Adrenal gland (tissue), 12 donors: ENCODE data around the gene ATP6V1C2. TPM values are rescaled to one million over a fixed set of nuclear protein-coding genes. Genes with fewer than 3 reads are reported as not detected.
A peak's percentile ranks its signal among the peaks of the same experiment; 100 is the strongest.

Source experiments
- DNase-seq, 7 donors: peaks; one replicate each; pipeline ENCODE4 v3.0.0-alpha.2; 2019 to 2020
- H3K27ac ChIP-seq, 5 donors: fragments of 200-600 bp; sonication (generic) in 4 of 5; 1 replicate in 3 of 5; 2 replicates in 2 of 5; pipeline versions ENCODE4 v1.5.1 to v1.8.0; 2016 to 2020; ENCODE audit warnings: mild to moderate bottlenecking in 1 of 5
- H3K27me3 ChIP-seq: fragments of 200-600 bp; 2 replicates; pipeline ENCODE4 v1.8.0; 2021
- H3K36me3 ChIP-seq, 2 donors: fragments of 200-600 bp; replicated peaks in 1 of 2; 1 replicate in 1 of 2; 2 replicates in 1 of 2; pipeline versions ENCODE4 v1.5.1 to v1.8.0; 2018 to 2022
- H3K4me1 ChIP-seq, 2 donors: fragments of 200-600 bp; replicated peaks in 1 of 2; 1 replicate in 1 of 2; 2 replicates in 1 of 2; pipeline versions ENCODE4 v1.5.1 to v1.8.0; 2018 to 2021
- H3K4me3 ChIP-seq, 4 donors: fragments of 200-600 bp; sonication (generic) in 3 of 4; one replicate each; pipeline ENCODE4 v1.5.1; 2016 to 2018
- H3K9me3 ChIP-seq, 3 donors: fragments of 200-600 bp; sonication (generic) in 1 of 3; replicated peaks in 1 of 3; 1 replicate in 2 of 3; 2 replicates in 1 of 3; pipeline versions ENCODE4 v1.5.1 to v1.8.0; 2016 to 2021
- CTCF ChIP-seq, 6 experiments: fragments of 450-650 bp in 4 of 6; fragments of 200-600 bp in 2 of 6; sonication (generic) in 1 of 6; IDR thresholded peaks; 1 replicate in 5 of 6; 2 replicates in 1 of 6; pipeline versions ENCODE4 v1.5.1 to v1.8.0; 2016 to 2021; ENCODE audit warnings: antibody characterized with exemption in 6 of 6, mild to moderate bottlenecking in 2 of 6, moderate library complexity in 1 of 6
- POLR2A ChIP-seq, 2 donors: fragments of 450-650 bp; IDR thresholded peaks; one replicate each; pipeline ENCODE4 v1.6.1; 2017; ENCODE audit warnings: antibody characterized with exemption in 2 of 2, mild to moderate bottlenecking in 2 of 2, moderate library complexity in 1 of 2
- WGBS, 4 donors: extraction: QIAGEN DNeasy Blood & Tissue Kit in 2 of 4; methylation state at CpG; one replicate each; pipeline versions ENCODE4 v1.1.5 to v1.1.7; 2013 to 2017; 5-methylcytosine and 5-hydroxymethylcytosine counted together
- intact Hi-C, 2 donors: fragments of 100-400 bp; cut with DNase I; formaldehyde crosslinking; loops; one replicate each; pipeline versions ENCODE4 v1.14.1 to v1.15.0; 2022 to 2023
- polyA plus RNA-seq, 3 donors: library from polyadenylated mRNA; stranded (reverse); fragments of 200-250 nt in 2 of 3; fragments of 350-450 nt in 1 of 3; fragmentation: Illumina TruSeq in 1 of 3; extraction: RNeasy Lipid Tissue Mini Kit (QIAGEN cat#74804) in 1 of 3; gene quantifications; one replicate each; pipeline ENCODE4 v1.2.3, GENCODE V29; 2013 to 2014
- total RNA-seq, 9 donors: library from RNA; depleted of rRNA in 4 of 9; stranded (reverse); fragments of >200 nt in 4 of 9; fragments of 120-200 nt in 1 of 9; fragmentation: NEBNext Ultra II Directional in 1 of 9; extraction: Animal tissue kit (Norgen Biotek cat#: 25700) in 1 of 9; gene quantifications; one replicate each; pipeline versions ENCODE4 v1.1.0 to v1.2.4, GENCODE V29; 2013 to 2023
- donor health status: healthy with polysubstance abuse.
- donor health status: Bipolar disorder and iron deficiency.
- donor health status: DM: yes; HTN: yes; CAD: no.
- donor health status: DM: no; HTN: no; CAD: no.
- donor health status: DM: no; HTN: no; CAD: no.
- donor health status: DM: yes; HTN: yes; CAD: no.

ATP6V1C2 gene
- total and polyA plus RNA-seq, 12 donors, result 0.14 to 7.7 (median 0.94) TPM; not detected in 1

GRCh38 chr2:10707831-10708230, 13.6 kb upstream of the ATP6V1C2 start:
- no peak overlapping the region for H3K4me3 ChIP-seq
- no peak for DNase-seq
- no peaks in the 10 kb centered on the region for H3K36me3 ChIP-seq
- peaks cover 5% of the 10 kb centered on the region for H3K27me3 ChIP-seq
- no peak for TF ChIP-seq CTCF (IDR thresholded peaks at IDR 0.05)
- no peak for TF ChIP-seq POLR2A (IDR thresholded peaks at IDR 0.05)
- no peaks in the 10 kb centered on the region for H3K4me1 ChIP-seq
- intact Hi-C loops, result no loop called here
- no peaks in the 10 kb centered on the region for H3K9me3 ChIP-seq
- H3K27ac ChIP-seq, result no peak overlapping the region
- WGBS, 4 donors, result 56 to 71% (median 69%) methylated on average over 10 of the region's 10 CpGs

GRCh38 chr2:10709290-10709939, 12.0 kb upstream of the ATP6V1C2 start:
- Histone ChIP-seq H3K27me3 (peaks cover 5% of the 10 kb centered on the region), H3K4me3 (no peak overlapping the region), H3K36me3 (no peaks in the 10 kb centered on the region), H3K4me1 (no peaks in the 10 kb centered on the region), H3K9me3 (no peaks in the 10 kb centered on the region), H3K27ac (no peak overlapping the region)
- 16 to 35% (median 26%) methylated on average over 5 to 7 of the region's 7 CpGs for WGBS, 4 donors
- DNase-seq, result peak in 1 of 7 donors; percentile 36
- intact Hi-C loops, result no loop called here
- TF ChIP-seq CTCF (IDR thresholded peaks at IDR 0.05) (peak in 1 of 6 experiments; percentile 32), POLR2A (IDR thresholded peaks at IDR 0.05) (no peak)

- Histone ChIP-seq H3K36me3 (no peaks in the 10 kb centered on the region), H3K27me3 (peaks cover 5% of the 10 kb centered on the region), H3K9me3 (no peaks in the 10 kb centered on the region), H3K27ac (no peak overlapping the region), H3K4me1 (no peaks in the 10 kb centered on the region), H3K4me3 (no peak overlapping the region)
- no peak for DNase-seq
- 40 to 45% (median 44%) methylated on average over 10 of the region's 10 CpGs for WGBS, 4 donors
- intact Hi-C loops, result no loop called here
- TF ChIP-seq CTCF (IDR thresholded peaks at IDR 0.05) (no peak), POLR2A (IDR thresholded peaks at IDR 0.05) (no peak)
These were observed 9.1 kb upstream of the ATP6V1C2 start for GRCh38 chr2:10712185-10712809.

GRCh38 chr2:10716581-10716980, 4.8 kb upstream of the ATP6V1C2 start:
- no peak overlapping the region for H3K27ac ChIP-seq
- H3K36me3 ChIP-seq, result no peaks in the 10 kb centered on the region
- no peaks in the 10 kb centered on the region for H3K9me3 ChIP-seq
- WGBS, 4 donors, result 66 to 76% (median 70%) methylated on average over 2 of the region's 2 CpGs
- intact Hi-C loops, result no loop called here
- no peak overlapping the region for H3K4me3 ChIP-seq
- peaks cover 0 to 12% of the 10 kb centered on the region in 2 donors for H3K4me1 ChIP-seq
- H3K27me3 ChIP-seq, result peaks cover 8% of the 10 kb centered on the region
- no peak for DNase-seq
- no peak for TF ChIP-seq POLR2A (IDR thresholded peaks at IDR 0.05)
- no peak for TF ChIP-seq CTCF (IDR thresholded peaks at IDR 0.05)
